ENCODE data around the gene CDH4. TPM values are rescaled to one million over a fixed set of nuclear protein-coding genes. Genes with fewer than 3 reads are reported as not detected.

Gene CDH4
- total RNA-seq, 1 experiment from 2014 or later, result not detected

DNA sequence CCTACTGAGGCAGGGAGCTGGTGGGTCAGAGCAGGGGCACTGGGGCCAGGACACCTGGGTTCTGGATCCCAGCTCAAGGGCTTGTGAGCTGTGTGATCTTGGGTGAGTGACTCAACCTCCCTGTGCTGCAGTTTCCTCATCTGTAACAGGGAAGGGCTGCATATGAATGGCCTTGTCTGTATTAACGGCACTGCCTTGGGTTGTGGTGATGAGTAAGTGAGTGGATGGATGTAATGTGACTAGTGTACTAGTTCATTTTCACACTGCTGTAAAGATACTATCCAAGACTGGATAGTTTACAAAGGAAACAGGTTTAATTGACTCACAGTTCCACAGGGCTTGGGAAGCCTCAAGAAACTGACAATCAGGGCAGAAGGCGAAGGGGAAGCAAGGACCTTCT is 580.1 kb downstream of the CDH4 start:
- no TSS peak for BruUV-seq (replicated peaks)
- CTCF ChIA-PET, result no interaction called here
- H3K27ac ChIP-seq (ENCODE audit: low read length), result no peak overlapping the region
- POLR2A ChIA-PET, result no interaction called here
- in situ Hi-C loops (cut with HindIII; ENCODE audit: low pct_unique_long_range_greater_than_20kb, low sequenced_read_pairs) (no loop called here), intact Hi-C loops (cut with micrococcal nuclease; ENCODE audit: unreplicated experiment) (no loop called here)
- no peaks in the 10 kb centered on the region for H3K36me3 ChIP-seq (ENCODE audit: control insufficient read depth, insufficient read depth, low read length)
- H3K27me3 ChIP-seq (ENCODE audit: control insufficient read depth, insufficient read depth, low read length), result 0 out of 2 replicates have a peak, but pooled peaks cover 2% of the 10 kb centered on the region
- no peak for TF ChIP-seq TCF7L2 (IDR thresholded peaks at IDR 0.05; ENCODE audit: low read depth, low read length)
- no peak for TF ChIP-seq SIN3A (IDR thresholded peaks at IDR 0.05; ENCODE audit: borderline replicate concordance, insufficient read depth, low read depth, low read length)
- TF ChIP-seq, protein P1, sequence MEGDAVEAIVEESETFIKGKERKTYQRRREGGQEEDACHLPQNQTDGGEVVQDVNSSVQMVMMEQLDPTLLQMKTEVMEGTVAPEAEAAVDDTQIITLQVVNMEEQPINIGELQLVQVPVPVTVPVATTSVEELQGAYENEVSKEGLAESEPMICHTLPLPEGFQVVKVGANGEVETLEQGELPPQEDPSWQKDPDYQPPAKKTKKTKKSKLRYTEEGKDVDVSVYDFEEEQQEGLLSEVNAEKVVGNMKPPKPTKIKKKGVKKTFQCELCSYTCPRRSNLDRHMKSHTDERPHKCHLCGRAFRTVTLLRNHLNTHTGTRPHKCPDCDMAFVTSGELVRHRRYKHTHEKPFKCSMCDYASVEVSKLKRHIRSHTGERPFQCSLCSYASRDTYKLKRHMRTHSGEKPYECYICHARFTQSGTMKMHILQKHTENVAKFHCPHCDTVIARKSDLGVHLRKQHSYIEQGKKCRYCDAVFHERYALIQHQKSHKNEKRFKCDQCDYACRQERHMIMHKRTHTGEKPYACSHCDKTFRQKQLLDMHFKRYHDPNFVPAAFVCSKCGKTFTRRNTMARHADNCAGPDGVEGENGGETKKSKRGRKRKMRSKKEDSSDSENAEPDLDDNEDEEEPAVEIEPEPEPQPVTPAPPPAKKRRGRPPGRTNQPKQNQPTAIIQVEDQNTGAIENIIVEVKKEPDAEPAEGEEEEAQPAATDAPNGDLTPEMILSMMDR (IDR thresholded peaks at IDR 0.05), result no peak
- no peak for TF ChIP-seq POLR2AphosphoS5 (IDR thresholded peaks at IDR 0.05; ENCODE audit: low read depth, low read length)
- TF ChIP-seq, protein P2, sequence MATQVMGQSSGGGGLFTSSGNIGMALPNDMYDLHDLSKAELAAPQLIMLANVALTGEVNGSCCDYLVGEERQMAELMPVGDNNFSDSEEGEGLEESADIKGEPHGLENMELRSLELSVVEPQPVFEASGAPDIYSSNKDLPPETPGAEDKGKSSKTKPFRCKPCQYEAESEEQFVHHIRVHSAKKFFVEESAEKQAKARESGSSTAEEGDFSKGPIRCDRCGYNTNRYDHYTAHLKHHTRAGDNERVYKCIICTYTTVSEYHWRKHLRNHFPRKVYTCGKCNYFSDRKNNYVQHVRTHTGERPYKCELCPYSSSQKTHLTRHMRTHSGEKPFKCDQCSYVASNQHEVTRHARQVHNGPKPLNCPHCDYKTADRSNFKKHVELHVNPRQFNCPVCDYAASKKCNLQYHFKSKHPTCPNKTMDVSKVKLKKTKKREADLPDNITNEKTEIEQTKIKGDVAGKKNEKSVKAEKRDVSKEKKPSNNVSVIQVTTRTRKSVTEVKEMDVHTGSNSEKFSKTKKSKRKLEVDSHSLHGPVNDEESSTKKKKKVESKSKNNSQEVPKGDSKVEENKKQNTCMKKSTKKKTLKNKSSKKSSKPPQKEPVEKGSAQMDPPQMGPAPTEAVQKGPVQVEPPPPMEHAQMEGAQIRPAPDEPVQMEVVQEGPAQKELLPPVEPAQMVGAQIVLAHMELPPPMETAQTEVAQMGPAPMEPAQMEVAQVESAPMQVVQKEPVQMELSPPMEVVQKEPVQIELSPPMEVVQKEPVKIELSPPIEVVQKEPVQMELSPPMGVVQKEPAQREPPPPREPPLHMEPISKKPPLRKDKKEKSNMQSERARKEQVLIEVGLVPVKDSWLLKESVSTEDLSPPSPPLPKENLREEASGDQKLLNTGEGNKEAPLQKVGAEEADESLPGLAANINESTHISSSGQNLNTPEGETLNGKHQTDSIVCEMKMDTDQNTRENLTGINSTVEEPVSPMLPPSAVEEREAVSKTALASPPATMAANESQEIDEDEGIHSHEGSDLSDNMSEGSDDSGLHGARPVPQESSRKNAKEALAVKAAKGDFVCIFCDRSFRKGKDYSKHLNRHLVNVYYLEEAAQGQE (IDR thresholded peaks at IDR 0.05; ENCODE audit: insufficient read depth in 1 of 2, low read depth in 2 of 2, low read length in 1 of 2), result no peak
- no peak for ATAC-seq
- no peaks in the 10 kb centered on the region for H3K9me3 ChIP-seq (ENCODE audit: control insufficient read depth, insufficient read depth, low read depth, low read length)
- DNase-seq (ENCODE audit: low read depth, low spot score), result no peak
- no peaks in the 10 kb centered on the region for H3K4me1 ChIP-seq (ENCODE audit: control insufficient read depth, insufficient read depth, low read length)
- no peak overlapping the region for H3K4me3 ChIP-seq (ENCODE audit: low read depth in 2 of 2, low read length in 2 of 2)

DNA sequence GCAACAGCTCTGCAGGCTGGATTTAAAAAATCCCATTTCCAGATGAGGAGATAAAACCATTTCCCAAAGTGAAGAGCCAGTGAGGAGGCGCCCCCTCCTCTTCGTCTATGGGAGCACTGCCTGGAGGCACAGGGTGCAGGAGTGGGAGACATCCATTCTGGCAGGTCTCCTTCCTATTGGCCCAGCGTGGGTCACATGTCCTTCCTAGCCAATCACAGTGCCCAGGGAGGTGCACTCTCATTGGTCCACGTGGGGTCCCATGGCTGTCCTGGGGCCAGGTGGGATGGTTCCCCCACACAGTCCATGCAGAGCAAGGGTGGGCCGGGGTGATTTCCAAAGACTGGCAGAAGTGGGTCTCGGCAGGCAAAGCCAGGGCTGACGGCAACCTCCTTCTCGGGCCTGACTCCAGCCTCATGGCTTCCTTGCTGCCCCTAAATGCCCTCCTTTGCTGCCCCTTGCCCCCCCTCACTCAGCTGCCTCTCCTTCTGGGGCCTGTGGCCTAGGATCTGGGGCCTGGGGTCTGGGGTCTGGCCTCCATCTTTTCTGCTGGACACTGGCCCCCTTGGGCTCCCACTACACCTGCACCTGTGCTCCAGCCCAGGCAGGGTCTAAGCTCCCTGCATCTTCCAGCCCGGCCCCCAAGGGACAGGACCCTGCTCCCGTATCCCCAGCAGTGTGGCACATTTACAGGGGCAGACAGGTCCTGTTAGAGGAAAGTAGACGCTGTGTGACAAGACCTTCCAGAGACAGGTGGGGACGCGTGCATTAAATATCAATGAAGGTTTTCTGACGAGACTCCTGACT is 581.9 kb downstream of the CDH4 start:
- ChIA-PET POLR2A (no interaction called here), CTCF (no interaction called here)
- TF ChIP-seq POLR2AphosphoS5 (IDR thresholded peaks at IDR 0.05; ENCODE audit: low read depth, low read length), result no peak
- TF ChIP-seq SIN3A (IDR thresholded peaks at IDR 0.05; ENCODE audit: borderline replicate concordance, insufficient read depth, low read depth, low read length), result no peak
- TF ChIP-seq, protein P1 (IDR thresholded peaks at IDR 0.05), result no peak
- TF ChIP-seq, protein P2 (IDR thresholded peaks at IDR 0.05; ENCODE audit: insufficient read depth in 1 of 2, low read depth in 2 of 2, low read length in 1 of 2), result no peak
- TF ChIP-seq TCF7L2 (IDR thresholded peaks at IDR 0.05; ENCODE audit: low read depth, low read length), result no peak
- in situ Hi-C loops (cut with HindIII; ENCODE audit: low pct_unique_long_range_greater_than_20kb, low sequenced_read_pairs), result no loop called here
- DNase-seq (ENCODE audit: low read depth, low spot score), result no peak
- H3K4me3 ChIP-seq (ENCODE audit: low read depth in 2 of 2, low read length in 2 of 2), result no peak overlapping the region
- BruUV-seq (replicated peaks), result no TSS peak
- intact Hi-C loops (cut with micrococcal nuclease; ENCODE audit: unreplicated experiment), result no loop called here
- H3K27me3 ChIP-seq (ENCODE audit: control insufficient read depth, insufficient read depth, low read length), result no peaks in the 10 kb centered on the region
- no peaks in the 10 kb centered on the region for H3K9me3 ChIP-seq (ENCODE audit: control insufficient read depth, insufficient read depth, low read depth, low read length)
- H3K27ac ChIP-seq (ENCODE audit: low read length), result no peak overlapping the region
- no peaks in the 10 kb centered on the region for H3K4me1 ChIP-seq (ENCODE audit: control insufficient read depth, insufficient read depth, low read length)
- no peaks in the 10 kb centered on the region for H3K36me3 ChIP-seq (ENCODE audit: control insufficient read depth, insufficient read depth, low read length)
- ATAC-seq, result no peak
